Heart left ventricle (tissue), 16 donors: Measurements from ENCODE around the gene TAMM41. TPM values are rescaled to one million over a fixed set of nuclear protein-coding genes. Genes with fewer than 3 reads are reported as not detected.

Experiments used
- ATAC-seq, 4 donors: fragments of 200-7000 bp; cut with Tn5 transposase; one replicate each; pipeline ENCODE4 v1.9.1; 2020 to 2022; ENCODE audit warnings: moderate library complexity in 4 of 4, mild to moderate bottlenecking in 3 of 4, moderate number of reproducible peaks in 1 of 4
- DNase-seq, 5 donors: peaks; one replicate each; pipeline ENCODE4 v3.0.0-alpha.2; 2020
- H3K27ac ChIP-seq, 12 donors: fragments of 200-600 bp; sonication (generic) in 4 of 12; one replicate each; pipeline versions ENCODE4 v1.5.0 to v1.8.0; 2016 to 2022; ENCODE audit warnings: mild to moderate bottlenecking in 2 of 12
- H3K27me3 ChIP-seq, 9 donors: fragments of 200-600 bp; sonication (generic) in 2 of 9; one replicate each; pipeline versions ENCODE4 v1.5.1 to v1.8.0; 2016 to 2022; ENCODE audit warnings: mild to moderate bottlenecking in 3 of 9
- H3K36me3 ChIP-seq, 9 donors: fragments of 200-600 bp; sonication (generic) in 2 of 9; one replicate each; pipeline versions ENCODE4 v1.5.0 to v1.8.0; 2018 to 2022; ENCODE audit warnings: mild to moderate bottlenecking in 2 of 9
- H3K4me1 ChIP-seq, 12 donors: fragments of 200-600 bp; sonication (generic) in 4 of 12; one replicate each; pipeline versions ENCODE4 v1.5.0 to v1.8.0; 2016 to 2022; ENCODE audit warnings: mild to moderate bottlenecking in 3 of 12
- H3K4me3 ChIP-seq, 12 donors: fragments of 200-600 bp; sonication (generic) in 4 of 12; one replicate each; pipeline versions ENCODE4 v1.5.0 to v1.8.0; 2017 to 2022; ENCODE audit warnings: mild to moderate bottlenecking in 9 of 12, moderate library complexity in 4 of 12
- H3K9me3 ChIP-seq, 12 donors: fragments of 200-600 bp; sonication (generic) in 4 of 12; one replicate each; pipeline versions ENCODE4 v1.5.0 to v1.8.0; 2016 to 2022; ENCODE audit warnings: mild to moderate bottlenecking in 1 of 12
- POLR2A ChIP-seq, 2 donors: fragments of 450-650 bp; IDR thresholded peaks; one replicate each; pipeline ENCODE4 v1.6.1; 2017; ENCODE audit warnings: antibody characterized with exemption in 2 of 2, mild to moderate bottlenecking in 2 of 2, moderate library complexity in 2 of 2
- WGBS, 4 donors: extraction: QIAGEN DNeasy Blood & Tissue Kit in 2 of 4; methylation state at CpG; one replicate each; pipeline versions ENCODE4 v1.1.5 to v1.1.7; 2013 to 2018; 5-methylcytosine and 5-hydroxymethylcytosine counted together
- intact Hi-C, 10 donors: fragments of 100-400 bp; cut with DNase I; formaldehyde crosslinking; loops; one replicate each; pipeline versions ENCODE4 v1.11.1 to v1.14.2; 2022
- polyA plus RNA-seq, 2 donors: library from polyadenylated mRNA; stranded (reverse); fragments of 200-250 nt; gene quantifications; one replicate each; pipeline ENCODE4 v1.2.3, GENCODE V29; 2013
- total RNA-seq, 9 donors: library from RNA; depleted of rRNA in 2 of 9; stranded (reverse); fragments of >200 nt in 2 of 9; fragmentation: NEBNext Ultra II Directional in 3 of 9; extraction: Animal tissue kit (Norgen Biotek cat#: 25700) in 3 of 9; gene quantifications; one replicate each; pipeline versions ENCODE4 v1.1.0 to v1.2.4, GENCODE V29; 2016 to 2023
- TF ChIP-seq, protein P1 (sequence below), 12 donors: fragments of 200-600 bp; sonication (generic) in 4 of 12; IDR thresholded peaks; one replicate each; pipeline versions ENCODE4 v1.5.0 to v1.8.0; 2018 to 2022; ENCODE audit warnings: antibody characterized with exemption in 12 of 12, mild to moderate bottlenecking in 5 of 12
- donor health status: ischemic (EF 13 %, LVEDD 7.1; RV severe dilation, severe dysfunction).
- donor health status: healthy with polysubstance abuse.
- donor health status: DM: no; HTN: yes; CAD: no.
- donor health status: DM: no; HTN: no; CAD: no.
- donor health status: ischemic (EF 25% LVEDD 6.9; RV normal size, moderate dysfunction).
- donor health status: ischemic (EF 25% LVEDD 5.7; RV mildly dilated, moderate dysfunction).
- donor health status: healthy.
- donor health status: DM: yes; HTN: yes; CAD: no.
- donor health status: ischemic (EF 35%, LVEDD 5.7; RV mildly dilated, moderate dysfunction).
- donor health status: nonischemic (EF 11% LVEDD 7.7; RV severe dilation, severe dysfunction).
- donor health status: DM: yes; HTN: yes; CAD: no.
- donor health status: PGD.
- donor health status: ischemic (EF 29% LVEDD 5.4; RV normal size, mild dysfunction).
- donor health status: nonischemic (EF 23%, LVEDD 6.1; RV moderate dilation, normal function).

TAMM41 gene
- total and polyA plus RNA-seq, 11 donors: 4.5 to 12.7 (median 10.8) TPM

DNA sequence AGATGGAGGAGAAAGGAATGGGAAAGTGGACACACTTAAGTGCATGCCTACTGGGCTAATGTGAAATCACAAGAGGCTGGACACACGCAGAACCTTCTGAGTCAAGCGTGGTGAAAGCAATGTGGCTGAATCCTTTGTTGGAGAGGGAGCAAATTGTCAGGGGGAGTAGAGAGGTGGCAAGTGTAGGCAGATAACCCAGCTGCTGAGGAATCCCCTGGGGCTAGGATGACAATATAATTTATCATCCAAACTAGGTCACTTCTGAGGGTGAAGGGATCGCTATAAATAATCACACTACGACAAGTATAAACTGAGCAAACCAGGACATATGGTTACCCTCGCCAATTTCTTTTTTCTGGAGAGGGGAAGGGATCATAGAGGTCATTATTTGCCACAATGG lies 28.7 kb downstream of the TAMM41 start:
- Histone ChIP-seq H3K27ac (no peak overlapping the region), H3K4me1 (peaks cover 0 to 6% (median 0%) of the 10 kb centered on the region in 12 donors)
- peak in 1 of 4 donors; percentile 50 for ATAC-seq

GRCh38 chr3:11815111-11815510 lies 31.6 kb downstream of the TAMM41 start:
- no peaks in the 10 kb centered on the region for H3K27me3 ChIP-seq
- H3K4me1 ChIP-seq: no peaks in the 10 kb centered on the region
- no peaks in the 10 kb centered on the region for H3K9me3 ChIP-seq
- H3K36me3 ChIP-seq: peaks cover 0 to 92% (median 73%) of the 10 kb centered on the region in 9 donors
- TF ChIP-seq POLR2A (IDR thresholded peaks at IDR 0.05): no peak
- TF ChIP-seq, protein P1, sequence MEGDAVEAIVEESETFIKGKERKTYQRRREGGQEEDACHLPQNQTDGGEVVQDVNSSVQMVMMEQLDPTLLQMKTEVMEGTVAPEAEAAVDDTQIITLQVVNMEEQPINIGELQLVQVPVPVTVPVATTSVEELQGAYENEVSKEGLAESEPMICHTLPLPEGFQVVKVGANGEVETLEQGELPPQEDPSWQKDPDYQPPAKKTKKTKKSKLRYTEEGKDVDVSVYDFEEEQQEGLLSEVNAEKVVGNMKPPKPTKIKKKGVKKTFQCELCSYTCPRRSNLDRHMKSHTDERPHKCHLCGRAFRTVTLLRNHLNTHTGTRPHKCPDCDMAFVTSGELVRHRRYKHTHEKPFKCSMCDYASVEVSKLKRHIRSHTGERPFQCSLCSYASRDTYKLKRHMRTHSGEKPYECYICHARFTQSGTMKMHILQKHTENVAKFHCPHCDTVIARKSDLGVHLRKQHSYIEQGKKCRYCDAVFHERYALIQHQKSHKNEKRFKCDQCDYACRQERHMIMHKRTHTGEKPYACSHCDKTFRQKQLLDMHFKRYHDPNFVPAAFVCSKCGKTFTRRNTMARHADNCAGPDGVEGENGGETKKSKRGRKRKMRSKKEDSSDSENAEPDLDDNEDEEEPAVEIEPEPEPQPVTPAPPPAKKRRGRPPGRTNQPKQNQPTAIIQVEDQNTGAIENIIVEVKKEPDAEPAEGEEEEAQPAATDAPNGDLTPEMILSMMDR (IDR thresholded peaks at IDR 0.05): no peak
- H3K27ac ChIP-seq: no peak overlapping the region
- ATAC-seq (no peak), DNase-seq (no peak)
- 84 to 88% (median 88%) methylated on average over 4 of the region's 4 CpGs for WGBS, 4 donors
- intact Hi-C loops: no loop called here
- no peak overlapping the region for H3K4me3 ChIP-seq

More for the DNA sequence above, 28.7 kb downstream of the TAMM41 start:
- H3K27me3 ChIP-seq: no peaks in the 10 kb centered on the region
- H3K36me3 ChIP-seq: peaks cover 0 to 96% (median 75%) of the 10 kb centered on the region in 9 donors
- 43 to 60% (median 54%) methylated on average over 5 of the region's 5 CpGs for WGBS, 4 donors
- intact Hi-C loops: no loop called here
- TF ChIP-seq, protein P1 (IDR thresholded peaks at IDR 0.05): no peak
- TF ChIP-seq POLR2A (IDR thresholded peaks at IDR 0.05): no peak
- no peaks in the 10 kb centered on the region for H3K9me3 ChIP-seq
- no peak for DNase-seq
- H3K4me3 ChIP-seq: no peak overlapping the region

DNA sequence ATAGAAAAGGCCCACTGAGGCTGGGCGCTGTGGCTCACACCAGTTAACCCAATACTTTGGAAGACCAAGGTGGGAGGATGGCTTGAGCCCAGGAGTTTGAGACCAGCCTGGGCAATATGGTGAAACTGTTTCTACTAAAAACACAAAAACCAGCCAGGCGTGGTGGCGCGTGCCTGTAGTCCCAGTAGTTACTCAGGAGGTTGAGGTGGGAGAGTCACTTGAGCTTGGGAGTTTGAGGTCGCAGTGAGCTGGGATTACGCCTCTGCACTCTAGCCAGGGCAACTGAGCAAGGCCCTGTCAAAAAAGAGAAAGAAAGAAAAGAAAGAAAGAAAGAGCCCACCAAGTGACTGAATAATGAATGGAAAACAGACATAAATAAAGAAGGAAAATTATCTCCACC lies 32.0 kb downstream of the TAMM41 start:
- DNase-seq (no peak), ATAC-seq (no peak)
- Histone ChIP-seq H3K36me3 (peaks cover 0 to 92% (median 77%) of the 10 kb centered on the region in 9 donors), H3K9me3 (no peaks in the 10 kb centered on the region), H3K4me3 (no peak overlapping the region), H3K27me3 (no peaks in the 10 kb centered on the region), H3K4me1 (no peaks in the 10 kb centered on the region), H3K27ac (no peak overlapping the region)
- 95 to 98% (median 96%) methylated on average over 6 of the region's 6 CpGs for WGBS, 4 donors
- intact Hi-C loops: no loop called here
- TF ChIP-seq, protein P1 (IDR thresholded peaks at IDR 0.05): no peak

DNA sequence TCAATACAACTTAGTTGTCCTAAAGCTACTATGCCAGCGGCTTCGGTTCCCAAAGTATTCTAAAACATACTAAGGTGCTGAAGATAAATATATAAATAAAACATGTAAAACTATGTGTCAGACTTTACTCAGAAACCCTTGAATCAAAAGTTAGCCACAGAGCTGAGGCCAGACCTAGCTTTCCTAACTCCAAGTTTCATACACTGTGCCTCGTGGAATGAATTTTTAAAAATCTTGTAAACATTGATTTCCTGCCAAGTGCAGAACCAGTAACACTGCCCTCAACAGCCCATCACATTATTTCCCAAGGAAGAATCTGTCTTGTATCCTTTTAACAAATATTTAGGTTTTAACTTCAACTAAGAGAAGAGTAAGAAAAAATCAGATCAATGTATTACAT lies 36.4 kb downstream of the TAMM41 start:
- intact Hi-C loops: no loop called here

More for the DNA sequence above, 36.4 kb downstream of the TAMM41 start:
- 78 to 86% (median 84%) methylated on average over 3 of the region's 3 CpGs for WGBS, 4 donors
- Histone ChIP-seq H3K4me3 (no peak overlapping the region), H3K36me3 (peaks cover 0 to 95% (median 89%) of the 10 kb centered on the region in 9 donors), H3K9me3 (no peaks in the 10 kb centered on the region), H3K4me1 (no peaks in the 10 kb centered on the region), H3K27ac (peak overlapping the region in 1 of 12 donors; percentile 12), H3K27me3 (no peaks in the 10 kb centered on the region)
- no peak for ATAC-seq
- DNase-seq: no peak
- TF ChIP-seq POLR2A (IDR thresholded peaks at IDR 0.05): no peak
- TF ChIP-seq, protein P1 (IDR thresholded peaks at IDR 0.05): no peak
